Tibial nerve (tissue), 4 donors: ENCODE results near the gene SLC7A7. TPM values are rescaled to one million over a fixed set of nuclear protein-coding genes. Genes with fewer than 3 reads are reported as not detected.
A peak's percentile ranks its signal among the peaks of the same experiment; 100 is the strongest.

ENCODE experiments used
- DNase-seq, 2 donors: peaks; one replicate each; pipeline ENCODE4 v3.0.0-alpha.2; 2019; ENCODE audit warnings: low spot score in 2 of 2
- H3K27ac ChIP-seq, 4 donors: fragments of 200-600 bp; sonication (generic) in 3 of 4; one replicate each; pipeline ENCODE4 v1.5.1; 2017 to 2019; ENCODE audit warnings: mild to moderate bottlenecking in 1 of 4
- H3K27me3 ChIP-seq, 2 donors: fragments of 200-600 bp; sonication (generic) in 1 of 2; one replicate each; pipeline versions ENCODE4 v1.5.1 to v1.6.0; 2017 to 2019
- H3K36me3 ChIP-seq, 3 donors: fragments of 200-600 bp; sonication (generic); one replicate each; pipeline ENCODE4 v1.5.1; 2018 to 2019
- H3K4me1 ChIP-seq, 4 donors: fragments of 200-600 bp; sonication (generic) in 3 of 4; one replicate each; pipeline ENCODE4 v1.5.1; 2017 to 2019
- H3K4me3 ChIP-seq, 4 donors: fragments of 200-600 bp; sonication (generic) in 3 of 4; one replicate each; pipeline ENCODE4 v1.5.1; 2017 to 2019; ENCODE audit warnings: mild to moderate bottlenecking in 1 of 4, moderate library complexity in 1 of 4
- H3K9me3 ChIP-seq, 4 donors: fragments of 200-600 bp; sonication (generic) in 3 of 4; one replicate each; pipeline ENCODE4 v1.5.1; 2017 to 2019
- CTCF ChIP-seq, 5 experiments: fragments of 200-600 bp in 3 of 5; fragments of 450-650 bp in 2 of 5; sonication (generic) in 3 of 5; IDR thresholded peaks; one replicate each; pipeline ENCODE4 v1.5.1; 2016 to 2019; ENCODE audit warnings: antibody characterized with exemption in 5 of 5, mild to moderate bottlenecking in 3 of 5, moderate library complexity in 2 of 5
- EP300 ChIP-seq, 2 donors: sonication (generic); formaldehyde crosslinking; IDR thresholded peaks; one replicate each; pipeline ENCODE4 v1.6.1; 2017; ENCODE audit warnings: antibody characterized with exemption in 2 of 2, mild to moderate bottlenecking in 1 of 2
- POLR2A ChIP-seq, 2 donors: fragments of 450-650 bp; IDR thresholded peaks; one replicate each; pipeline ENCODE4 v1.6.1; 2017; ENCODE audit warnings: antibody characterized with exemption in 2 of 2, mild to moderate bottlenecking in 2 of 2, moderate library complexity in 2 of 2
- WGBS, 2 donors: methylation state at CpG; one replicate each; pipeline ENCODE4 v1.1.5; 2018; 5-methylcytosine and 5-hydroxymethylcytosine counted together
- total RNA-seq, 4 donors: library from RNA; depleted of rRNA; stranded (reverse); fragments of >200 nt; gene quantifications; one replicate each; pipeline ENCODE4 v1.1.0, GENCODE V29; 2016

The SLC7A7 gene
- total RNA-seq, 4 donors from 2014 or later = 8.4 to 39.8 (median 19.0) TPM

DNA sequence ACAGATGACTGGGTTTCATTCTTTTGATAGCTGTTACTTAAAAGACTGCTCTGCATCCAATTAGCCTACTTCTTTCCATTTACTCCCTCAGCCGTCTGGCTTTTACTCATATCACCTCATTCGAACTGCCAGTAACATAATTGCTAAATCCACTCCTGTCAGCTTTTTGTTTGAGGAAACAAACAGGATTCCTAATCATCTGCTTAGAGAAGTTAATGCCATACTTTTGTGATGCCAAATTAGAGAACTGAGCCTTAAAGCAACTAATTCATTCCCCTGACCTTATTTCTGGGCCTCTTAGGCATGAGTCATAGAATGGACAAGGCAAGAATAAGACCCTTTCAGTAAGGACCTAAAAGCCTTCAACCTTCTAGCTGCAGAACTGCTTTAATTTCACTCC is 45.9 kb downstream of the SLC7A7 start:
- Histone ChIP-seq H3K36me3 (peaks cover 9 to 66% (median 25%) of the 10 kb centered on the region in 3 donors), H3K4me1 (peaks cover 0 to 33% (median 16%) of the 10 kb centered on the region in 4 donors), H3K27ac (no peak overlapping the region), H3K9me3 (no peaks in the 10 kb centered on the region), H3K4me3 (no peak overlapping the region), H3K27me3 (no peaks in the 10 kb centered on the region)
- no peak for DNase-seq
- no peak for TF ChIP-seq EP300 (IDR thresholded peaks at IDR 0.05)
- no peak for TF ChIP-seq CTCF (IDR thresholded peaks at IDR 0.05)
- no peak for TF ChIP-seq POLR2A (IDR thresholded peaks at IDR 0.05)
- 47 to 48% methylated on average over 2 of the region's 2 CpGs for WGBS, 2 donors

DNA sequence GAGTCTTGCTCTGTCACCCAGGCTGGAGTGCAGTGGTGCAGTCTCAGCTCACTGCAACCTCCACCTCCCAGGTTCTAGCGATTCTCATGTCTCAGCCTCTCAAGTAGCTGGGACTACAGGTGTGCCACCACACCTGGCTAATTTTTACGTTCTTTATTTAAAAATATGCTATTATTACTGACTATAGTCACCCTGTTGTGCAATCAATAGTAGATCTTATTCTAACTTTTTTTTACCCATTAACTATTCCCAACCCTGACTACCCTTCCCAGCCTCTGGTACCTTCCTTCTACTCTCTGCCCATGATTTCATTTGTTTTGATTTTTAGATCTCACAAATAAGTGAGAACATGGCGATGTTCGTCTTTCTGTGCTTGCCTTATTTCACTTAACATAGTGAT is 46.3 kb downstream of the SLC7A7 start:
- DNase-seq = no peak
- Histone ChIP-seq H3K27ac (no peak overlapping the region), H3K4me1 (peaks cover 0 to 33% (median 16%) of the 10 kb centered on the region in 4 donors), H3K27me3 (no peaks in the 10 kb centered on the region), H3K9me3 (no peaks in the 10 kb centered on the region), H3K36me3 (peaks cover 9 to 62% (median 25%) of the 10 kb centered on the region in 3 donors), H3K4me3 (no peak overlapping the region)
- 89 to 94% methylated on average over 4 of the region's 4 CpGs for WGBS, 2 donors
- TF ChIP-seq POLR2A (IDR thresholded peaks at IDR 0.05) (no peak), EP300 (IDR thresholded peaks at IDR 0.05) (no peak)

- 2% methylated on average over 6 of the region's 6 CpGs for WGBS, 2 donors
- H3K27ac ChIP-seq = peak overlapping the region in 3 of 4 donors; percentile 85 to 92 (median 88)
Observed at GRCh38 chr14:22767323-22767589, 48.0 kb downstream of the SLC7A7 start.

GRCh38 chr14:22766457-22767322 is 48.5 kb downstream of the SLC7A7 start, which contains the start of gene OXA1L:
Gene OXA1L, plus strand, starts transcription at chr14:22766688. Its CDS starts 14 bp downstream, at chr14:22766702.
- WGBS, 2 donors = 0 to 1% methylated on average over 37 to 52 of the region's 56 CpGs
- TF ChIP-seq POLR2A (IDR thresholded peaks at IDR 0.05) (peak; percentile 44 to 71), EP300 (IDR thresholded peaks at IDR 0.05) (peak; percentile 75 to 92), CTCF (IDR thresholded peaks at IDR 0.05) (peak in 1 of 5 experiments; percentile 12)

More at GRCh38 chr14:22767323-22767589, 48.0 kb downstream of the SLC7A7 start:
- Histone ChIP-seq H3K4me3 (peak overlapping the region; percentile 66 to 92 (median 84)), H3K4me1 (peaks cover 0 to 33% (median 16%) of the 10 kb centered on the region in 4 donors), H3K9me3 (peaks cover 0 to 5% (median 0%) of the 10 kb centered on the region in 4 donors), H3K36me3 (peaks cover 7 to 60% (median 25%) of the 10 kb centered on the region in 3 donors), H3K27me3 (no peaks in the 10 kb centered on the region)
- no peak for DNase-seq
- TF ChIP-seq POLR2A (IDR thresholded peaks at IDR 0.05) (no peak), EP300 (IDR thresholded peaks at IDR 0.05) (no peak), CTCF (IDR thresholded peaks at IDR 0.05) (no peak)

GRCh38 chr14:22764382-22764781 is 50.9 kb downstream of the SLC7A7 start:
- WGBS, 2 donors = 63 to 76% methylated on average over 4 of the region's 4 CpGs
- H3K36me3 ChIP-seq = peaks cover 0 to 54% (median under 1%) of the 10 kb centered on the region in 3 donors
- no peaks in the 10 kb centered on the region for H3K27me3 ChIP-seq
- TF ChIP-seq CTCF (IDR thresholded peaks at IDR 0.05) (no peak), POLR2A (IDR thresholded peaks at IDR 0.05) (no peak), EP300 (IDR thresholded peaks at IDR 0.05) (no peak)
- H3K9me3 ChIP-seq = peaks cover 0 to 17% (median 0%) of the 10 kb centered on the region in 4 donors
- DNase-seq = no peak
- H3K4me1 ChIP-seq = peaks cover 0 to 30% (median 16%) of the 10 kb centered on the region in 4 donors
- H3K27ac ChIP-seq = no peak overlapping the region
- H3K4me3 ChIP-seq = no peak overlapping the region

More at GRCh38 chr14:22766457-22767322, 48.5 kb downstream of the SLC7A7 start, which contains the start of gene OXA1L:
- H3K27me3 ChIP-seq = no peaks in the 10 kb centered on the region
- H3K9me3 ChIP-seq = peaks cover 0 to 11% (median 0%) of the 10 kb centered on the region in 4 donors
- peak; percentile 96 to 97 for DNase-seq
- peaks cover 7 to 60% (median 22%) of the 10 kb centered on the region in 3 donors for H3K36me3 ChIP-seq
- peak within 1 kb of the TSS; percentile 66 to 92 (median 84) for H3K4me3 ChIP-seq
- H3K27ac ChIP-seq = peak within 1 kb of the TSS; percentile 70 to 92 (median 86)
- peaks cover 0 to 33% (median 16%) of the 10 kb centered on the region in 4 donors for H3K4me1 ChIP-seq
